ENCODE data around the gene CSTPP1.

The CSTPP1 gene

GRCh38 chr11:46892109-46892508 is 44.5 kb upstream of the CSTPP1 start:
- TF ChIP-seq POLR2AphosphoS5 (IDR thresholded peaks at IDR 0.05; ENCODE audit: low read depth, low read length) (no peak), TAF1 (IDR thresholded peaks at IDR 0.05; ENCODE audit: borderline replicate concordance, insufficient read depth, low read length) (no peak), FOXP2 (optimal IDR thresholded peaks at IDR 0.05; ENCODE audit: borderline replicate concordance, extremely low read depth, extremely low read length, insufficient read depth) (no peak), SIN3A (IDR thresholded peaks at IDR 0.05; ENCODE audit: borderline replicate concordance, insufficient read depth, low read length) (no peak)
- TF ChIP-seq, protein P1, sequence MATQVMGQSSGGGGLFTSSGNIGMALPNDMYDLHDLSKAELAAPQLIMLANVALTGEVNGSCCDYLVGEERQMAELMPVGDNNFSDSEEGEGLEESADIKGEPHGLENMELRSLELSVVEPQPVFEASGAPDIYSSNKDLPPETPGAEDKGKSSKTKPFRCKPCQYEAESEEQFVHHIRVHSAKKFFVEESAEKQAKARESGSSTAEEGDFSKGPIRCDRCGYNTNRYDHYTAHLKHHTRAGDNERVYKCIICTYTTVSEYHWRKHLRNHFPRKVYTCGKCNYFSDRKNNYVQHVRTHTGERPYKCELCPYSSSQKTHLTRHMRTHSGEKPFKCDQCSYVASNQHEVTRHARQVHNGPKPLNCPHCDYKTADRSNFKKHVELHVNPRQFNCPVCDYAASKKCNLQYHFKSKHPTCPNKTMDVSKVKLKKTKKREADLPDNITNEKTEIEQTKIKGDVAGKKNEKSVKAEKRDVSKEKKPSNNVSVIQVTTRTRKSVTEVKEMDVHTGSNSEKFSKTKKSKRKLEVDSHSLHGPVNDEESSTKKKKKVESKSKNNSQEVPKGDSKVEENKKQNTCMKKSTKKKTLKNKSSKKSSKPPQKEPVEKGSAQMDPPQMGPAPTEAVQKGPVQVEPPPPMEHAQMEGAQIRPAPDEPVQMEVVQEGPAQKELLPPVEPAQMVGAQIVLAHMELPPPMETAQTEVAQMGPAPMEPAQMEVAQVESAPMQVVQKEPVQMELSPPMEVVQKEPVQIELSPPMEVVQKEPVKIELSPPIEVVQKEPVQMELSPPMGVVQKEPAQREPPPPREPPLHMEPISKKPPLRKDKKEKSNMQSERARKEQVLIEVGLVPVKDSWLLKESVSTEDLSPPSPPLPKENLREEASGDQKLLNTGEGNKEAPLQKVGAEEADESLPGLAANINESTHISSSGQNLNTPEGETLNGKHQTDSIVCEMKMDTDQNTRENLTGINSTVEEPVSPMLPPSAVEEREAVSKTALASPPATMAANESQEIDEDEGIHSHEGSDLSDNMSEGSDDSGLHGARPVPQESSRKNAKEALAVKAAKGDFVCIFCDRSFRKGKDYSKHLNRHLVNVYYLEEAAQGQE (IDR thresholded peaks at IDR 0.05; ENCODE audit: insufficient read depth in 1 of 2, low read depth in 2 of 2, low read length in 2 of 2) = no peak

GRCh38 chr11:46892838-46893237 is 43.7 kb upstream of the CSTPP1 start:
- TF ChIP-seq FOXP2 (optimal IDR thresholded peaks at IDR 0.05; ENCODE audit: borderline replicate concordance, extremely low read depth, extremely low read length, insufficient read depth) = no peak

- no peak for TF ChIP-seq FOXP2 (optimal IDR thresholded peaks at IDR 0.05; ENCODE audit: borderline replicate concordance, extremely low read depth, extremely low read length, insufficient read depth)
- TF ChIP-seq SIN3A (IDR thresholded peaks at IDR 0.05; ENCODE audit: borderline replicate concordance, insufficient read depth, low read length) = no peak
- TF ChIP-seq, protein P1 (IDR thresholded peaks at IDR 0.05; ENCODE audit: insufficient read depth in 1 of 2, low read depth in 2 of 2, low read length in 2 of 2) = no peak
- TF ChIP-seq POLR2AphosphoS5 (IDR thresholded peaks at IDR 0.05; ENCODE audit: low read depth, low read length) = no peak
- TF ChIP-seq TAF1 (IDR thresholded peaks at IDR 0.05; ENCODE audit: borderline replicate concordance, insufficient read depth, low read length) = no peak
Measured at GRCh38 chr11:46894506-46894905, 42.1 kb upstream of the CSTPP1 start.

GRCh38 chr11:46894961-46895360 is 41.6 kb upstream of the CSTPP1 start:
- TF ChIP-seq SIN3A (IDR thresholded peaks at IDR 0.05; ENCODE audit: borderline replicate concordance, insufficient read depth, low read length) = no peak

DNA sequence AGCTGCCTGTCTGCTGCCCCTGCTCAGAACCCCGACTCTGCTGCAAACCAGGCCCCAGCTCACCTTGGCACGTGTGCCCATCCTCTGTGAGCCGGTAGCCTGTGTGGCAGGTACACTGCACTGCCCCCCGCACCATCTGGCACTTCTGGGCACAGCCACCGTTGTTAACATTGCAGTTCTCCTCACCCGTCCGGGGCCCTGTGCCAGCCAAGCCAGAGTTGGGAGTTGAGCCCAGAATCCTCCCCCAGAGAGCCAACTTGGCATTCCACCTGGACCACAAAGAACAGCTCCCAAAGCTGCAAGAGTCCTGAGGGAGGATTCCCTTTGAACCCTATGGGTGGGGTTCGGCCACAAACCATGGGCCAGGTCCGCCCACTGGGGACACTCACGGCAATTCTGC is 40.7 kb upstream of the CSTPP1 start:
- TF ChIP-seq POLR2AphosphoS5 (IDR thresholded peaks at IDR 0.05; ENCODE audit: low read depth, low read length) (no peak), SIN3A (IDR thresholded peaks at IDR 0.05; ENCODE audit: borderline replicate concordance, insufficient read depth, low read length) (no peak)

- no peak for TF ChIP-seq FOXP2 (optimal IDR thresholded peaks at IDR 0.05; ENCODE audit: borderline replicate concordance, extremely low read depth, extremely low read length, insufficient read depth)
- no peak for TF ChIP-seq POLR2AphosphoS5 (IDR thresholded peaks at IDR 0.05; ENCODE audit: low read depth, low read length)
- TF ChIP-seq SIN3A (IDR thresholded peaks at IDR 0.05; ENCODE audit: borderline replicate concordance, insufficient read depth, low read length) = no peak
- TF ChIP-seq, protein P1 (IDR thresholded peaks at IDR 0.05; ENCODE audit: insufficient read depth in 1 of 2, low read depth in 2 of 2, low read length in 2 of 2) = no peak
- TF ChIP-seq TAF1 (IDR thresholded peaks at IDR 0.05; ENCODE audit: borderline replicate concordance, insufficient read depth, low read length) = no peak
Measured at GRCh38 chr11:46896719-46897406, 39.7 kb upstream of the CSTPP1 start.

Data from PFSK-1 (cell line).